ENCODE measurements around the gene CTH. TPM values are rescaled to one million over a fixed set of nuclear protein-coding genes. Genes with fewer than 3 reads are reported as not detected.

Gene CTH
- total and polyA plus RNA-seq, 2 of the 13 experiments (the other 11 are each of a cell fraction or from before 2014, with no cell fraction given), result 8.7 to 19.7 TPM

DNA sequence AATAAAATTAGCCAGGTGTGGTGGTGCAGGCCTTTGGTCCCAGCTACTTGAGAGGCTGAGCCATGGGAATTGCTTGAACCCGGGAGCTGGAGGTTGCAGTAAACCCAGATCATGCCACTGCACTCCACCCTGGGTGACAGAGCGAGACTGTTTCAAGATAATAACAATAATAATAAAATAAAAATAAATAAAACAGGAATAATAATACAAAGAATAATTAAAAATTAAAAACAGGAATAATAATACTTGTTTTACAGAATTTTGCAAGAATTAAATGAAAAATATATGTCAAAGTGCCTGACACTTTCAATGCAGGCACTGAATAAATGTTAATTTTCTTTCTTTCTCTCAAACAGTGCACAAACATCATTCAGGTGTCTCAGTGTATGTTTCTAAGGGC lies 26.5 kb upstream of the CTH start:
- no peak for ATAC-seq

DNA sequence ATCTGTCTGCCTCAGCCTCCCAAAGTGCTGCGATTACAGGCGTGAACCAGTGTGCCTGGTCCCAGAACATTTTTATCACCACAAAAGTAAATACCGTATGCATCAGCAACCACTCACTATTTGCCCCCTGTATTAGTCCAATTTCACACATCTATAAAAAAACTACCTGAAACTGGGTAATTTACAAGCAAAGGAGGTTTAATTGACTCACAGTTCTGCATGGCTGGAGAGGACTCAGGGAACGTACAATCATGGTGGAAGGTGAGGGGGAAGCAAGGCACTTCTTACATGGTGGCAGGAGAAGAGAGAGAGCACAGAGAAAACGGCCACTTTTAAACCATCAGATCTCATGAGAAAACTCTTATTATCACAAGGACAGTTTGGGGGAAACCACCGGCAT lies 25.6 kb upstream of the CTH start:
- Histone ChIP-seq H3K9me3 (ENCODE audit: low read length) (no peaks in the 10 kb centered on the region), H3K4me2 (ENCODE audit: low read depth, low read length) (no peak overlapping the region), H3K36me3 (replicated peaks in 1 of 2; ENCODE audit: control insufficient read depth in 1 of 2, insufficient read depth in 2 of 2, low read length in 2 of 2) (no peaks in the 10 kb centered on the region), H3K4me3 (replicated peaks in 1 of 3; ENCODE audit: insufficient read depth in 1 of 3, low read depth in 2 of 3, low read length in 3 of 3) (no peak overlapping the region), H3K9ac (ENCODE audit: insufficient read depth, low read depth, low read length) (no peak overlapping the region), H3K27me3 (ENCODE audit: control insufficient read depth in 1 of 2, insufficient read depth in 2 of 2, low read length in 2 of 2) (no peaks in the 10 kb centered on the region; a peak in 2 of 5 replicates), H3K27ac (ENCODE audit: extremely low read length, insufficient read depth, low read length) (no peak overlapping the region), H3K4me1 (ENCODE audit: insufficient read depth, low read length) (no peaks in the 10 kb centered on the region), H2AFZ (ENCODE audit: low read length) (no peak overlapping the region), H4K20me1 (ENCODE audit: insufficient read depth, low read length) (no peaks in the 10 kb centered on the region), H3K79me2 (ENCODE audit: insufficient read depth, low read length) (no peaks in the 10 kb centered on the region)
- in situ Hi-C loops (cut with HindIII; ENCODE audit: extremely low pct_ligation_motif_present, low pct_unique_long_range_greater_than_20kb) (no loop called here), intact Hi-C loops (cut with micrococcal nuclease; ENCODE audit: unreplicated experiment) (no loop called here)
- BruUV-seq (replicated peaks), result no TSS peak
- ATAC-seq, result no peak
- ChIA-PET CTCF (ENCODE audit: low intra/inter-chr PET ratio, low total read pairs) (no interaction called here), POLR2A (no interaction called here)
- TF ChIP-seq MAF1 (CRISPR knock-in tag; IDR thresholded peaks at IDR 0.05; ENCODE audit: borderline replicate concordance), result no peak
- WGBS (ENCODE audit: low lambda C conversion rate), result 43% methylated on average over 6 of the region's 6 CpGs
- DNase-seq (ENCODE audit: low spot score), result no peak
- no peak for FAIRE-seq

More for the DNA sequence above, 26.5 kb upstream of the CTH start:
- no peaks in the 10 kb centered on the region for H3K79me2 ChIP-seq (ENCODE audit: insufficient read depth, low read length)
- no peaks in the 10 kb centered on the region for H3K4me1 ChIP-seq (ENCODE audit: insufficient read depth, low read length)
- TF ChIP-seq ZNF839 (CRISPR knock-in tag; IDR thresholded peaks at IDR 0.05; ENCODE audit: borderline replicate concordance), result no peak
- no peak for TF ChIP-seq ZNF530 (CRISPR knock-in tag; IDR thresholded peaks at IDR 0.05; ENCODE audit: low read depth)
- TF ChIP-seq SPEN (CRISPR knock-in tag; IDR thresholded peaks at IDR 0.05; ENCODE audit: low read depth), result no peak
- TF ChIP-seq NFYB (CRISPR knock-in tag; IDR thresholded peaks at IDR 0.05), result no peak
- TF ChIP-seq, protein P1, sequence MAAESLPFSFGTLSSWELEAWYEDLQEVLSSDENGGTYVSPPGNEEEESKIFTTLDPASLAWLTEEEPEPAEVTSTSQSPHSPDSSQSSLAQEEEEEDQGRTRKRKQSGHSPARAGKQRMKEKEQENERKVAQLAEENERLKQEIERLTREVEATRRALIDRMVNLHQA (CRISPR knock-in tag; IDR thresholded peaks at IDR 0.05), result no peak
- TF ChIP-seq IRX3 (CRISPR knock-in tag; IDR thresholded peaks at IDR 0.05; ENCODE audit: borderline replicate concordance, low read depth), result no peak
- H3K9ac ChIP-seq (ENCODE audit: insufficient read depth, low read depth, low read length), result no peak overlapping the region
- FAIRE-seq (no peak), DNase-seq (ENCODE audit: low spot score) (no peak)
- H3K4me3 ChIP-seq (replicated peaks in 1 of 3; ENCODE audit: insufficient read depth in 1 of 3, low read depth in 2 of 3, low read length in 3 of 3), result no peak overlapping the region
- in situ Hi-C loops (cut with HindIII; ENCODE audit: extremely low pct_ligation_motif_present, low pct_unique_long_range_greater_than_20kb) (no loop called here), intact Hi-C loops (cut with micrococcal nuclease; ENCODE audit: unreplicated experiment) (no loop called here)
- ChIA-PET CTCF (ENCODE audit: low intra/inter-chr PET ratio, low total read pairs) (no interaction called here), POLR2A (no interaction called here)
- H2AFZ ChIP-seq (ENCODE audit: low read length), result no peak overlapping the region
- H3K9me3 ChIP-seq (ENCODE audit: low read length), result no peaks in the 10 kb centered on the region
- 8% methylated on average over 2 of the region's 2 CpGs for WGBS (ENCODE audit: low lambda C conversion rate)
- H3K27me3 ChIP-seq (ENCODE audit: control insufficient read depth in 1 of 2, insufficient read depth in 2 of 2, low read length in 2 of 2), result no peaks in the 10 kb centered on the region; a peak in 2 of 5 replicates
- H4K20me1 ChIP-seq (ENCODE audit: insufficient read depth, low read length), result no peaks in the 10 kb centered on the region
- H3K27ac ChIP-seq (ENCODE audit: extremely low read length, insufficient read depth, low read length), result no peak overlapping the region
- H3K36me3 ChIP-seq (replicated peaks in 1 of 2; ENCODE audit: control insufficient read depth in 1 of 2, insufficient read depth in 2 of 2, low read length in 2 of 2), result no peaks in the 10 kb centered on the region
- no peak overlapping the region for H3K4me2 ChIP-seq (ENCODE audit: low read depth, low read length)
- BruUV-seq (replicated peaks), result no TSS peak

Measured in HepG2 (cell line).